HG02981 (cell line): Measurements from ENCODE around the gene ZNF236.
"Not testable (repeated sequence)": the region's sequence is repeated elsewhere in the genome, so short reads cannot be mapped to it uniquely, and the experiment has no call there.

Source experiments
- ATAC-seq: cut with Tn5 transposase; IDR thresholded peaks from one replicate; pipeline ENCODE4 v1.9.1; 2021; ENCODE audit warnings: mild to moderate bottlenecking, moderate library complexity; ENCODE audit not compliant: unreplicated experiment

ZNF236 gene

GRCh38 chr18:76984193-76985155 is 162.1 kb downstream of the ZNF236 start:
- ATAC-seq, result no peak

GRCh38 chr18:76985156-76985950 is 163.0 kb downstream of the ZNF236 start:
- ATAC-seq, result no peak

- ATAC-seq, result no peak
These were observed 163.5 kb downstream of the ZNF236 start for GRCh38 chr18:76985951-76986236.

GRCh38 chr18:76986406-76986805 is 164.0 kb downstream of the ZNF236 start:
- ATAC-seq, result no peak

DNA sequence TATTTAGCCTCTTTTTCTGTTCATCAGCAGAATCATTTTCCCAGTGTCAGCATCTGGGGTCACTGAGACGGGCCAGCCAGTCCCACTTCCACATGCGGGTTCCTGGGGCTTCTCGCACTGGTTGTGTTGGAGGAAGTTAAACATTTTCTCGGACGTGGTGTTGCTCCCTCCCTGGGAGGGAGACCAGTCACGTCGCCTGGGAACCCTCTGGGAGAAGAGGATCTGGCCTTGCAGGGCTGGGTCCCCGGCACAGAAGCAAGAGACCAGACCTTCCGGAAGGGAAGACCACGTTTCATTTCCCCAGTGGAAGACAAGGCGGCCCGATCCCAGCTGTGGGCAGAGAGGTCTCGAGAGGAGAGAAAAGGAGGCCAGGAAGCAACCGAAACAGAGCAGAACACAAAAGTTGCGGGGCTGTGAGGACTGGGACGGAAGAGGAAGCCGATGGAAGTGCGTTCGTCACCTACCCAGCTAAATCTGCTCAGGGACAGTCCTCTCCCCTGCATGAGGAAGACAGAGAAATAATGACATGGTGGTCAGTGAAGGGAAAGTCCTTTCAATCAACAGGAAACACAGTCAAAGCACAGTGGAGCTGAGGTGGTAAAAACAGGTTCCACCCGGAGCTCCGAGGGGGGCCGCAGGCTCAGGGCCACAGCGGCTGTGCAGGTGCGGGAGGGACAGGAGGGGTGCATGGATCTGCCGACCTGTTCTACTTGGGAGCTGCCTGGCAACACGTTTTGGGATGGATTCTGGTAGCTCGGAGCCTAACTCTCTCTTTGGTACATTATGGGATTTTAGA is 165.9 kb downstream of the ZNF236 start:
- ATAC-seq, result no peak

DNA sequence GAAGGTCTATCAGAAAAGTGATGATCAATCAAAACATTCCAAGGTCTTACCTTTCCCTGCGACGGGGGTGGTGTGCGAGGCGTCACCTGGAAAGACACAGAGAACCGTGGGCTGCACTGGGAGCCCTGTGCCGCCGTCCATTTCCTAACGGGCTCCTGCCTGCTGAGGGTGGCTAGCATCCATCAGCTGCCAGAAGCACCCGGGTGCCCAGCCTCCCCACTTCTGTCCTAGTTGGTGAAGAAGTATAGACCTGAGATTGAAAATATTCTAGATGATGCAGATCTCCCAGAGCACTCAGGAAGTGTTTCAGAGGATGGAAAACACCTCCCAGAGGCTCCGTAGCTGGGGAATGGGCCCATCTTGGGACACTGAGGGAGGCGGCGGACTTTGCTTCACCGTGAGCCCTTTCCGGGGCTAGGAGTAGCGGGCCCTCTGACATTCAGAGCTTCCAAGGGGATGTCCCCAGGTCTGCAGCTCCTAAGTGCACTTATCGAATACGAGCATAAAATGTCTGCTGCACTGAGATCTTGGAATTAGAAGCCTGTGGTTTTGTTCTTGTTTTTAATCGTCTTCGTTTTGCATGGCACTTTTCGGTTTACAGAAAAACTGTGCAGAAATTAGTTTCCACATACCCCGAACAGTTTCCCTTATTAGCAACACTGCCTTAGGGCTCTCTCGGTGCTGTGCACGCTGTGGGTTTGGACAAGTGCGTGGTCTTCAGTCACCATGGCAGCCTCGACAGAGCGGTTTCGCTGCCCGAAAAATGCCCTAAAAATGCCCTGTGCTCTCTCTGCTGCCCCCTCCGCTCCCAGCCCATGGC is 166.7 kb downstream of the ZNF236 start:
- no peak for ATAC-seq

DNA sequence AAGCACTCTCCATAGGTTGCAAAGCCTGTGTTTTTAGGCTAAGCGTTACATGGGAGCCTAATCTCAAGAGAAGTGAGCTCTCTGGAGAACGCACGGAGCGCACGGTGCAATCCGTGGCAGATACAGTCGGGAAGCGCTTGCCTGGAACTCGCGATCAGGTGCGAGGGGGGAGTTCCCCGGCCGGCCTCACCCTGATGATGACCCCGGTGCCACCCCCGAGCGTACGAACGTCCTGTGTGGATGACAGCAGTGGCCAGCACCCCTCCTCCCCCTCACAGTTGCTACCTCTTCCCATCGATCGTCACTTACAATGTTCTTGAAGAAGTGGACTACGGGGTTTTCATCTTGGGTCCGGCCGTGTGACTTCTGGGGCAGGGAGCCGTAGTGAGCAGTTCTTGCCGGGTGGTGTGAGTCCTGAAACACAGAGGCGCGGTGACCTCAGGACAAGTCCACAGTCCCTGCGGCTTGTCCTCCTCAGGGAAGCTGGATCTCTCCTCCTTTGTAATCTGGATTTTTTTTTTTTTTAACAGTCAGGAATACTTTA is 167.4 kb downstream of the ZNF236 start:
- ATAC-seq, result no peak

GRCh38 chr18:76990343-76991020 is 168.1 kb downstream of the ZNF236 start:
- not testable (repeated sequence) for ATAC-seq

DNA sequence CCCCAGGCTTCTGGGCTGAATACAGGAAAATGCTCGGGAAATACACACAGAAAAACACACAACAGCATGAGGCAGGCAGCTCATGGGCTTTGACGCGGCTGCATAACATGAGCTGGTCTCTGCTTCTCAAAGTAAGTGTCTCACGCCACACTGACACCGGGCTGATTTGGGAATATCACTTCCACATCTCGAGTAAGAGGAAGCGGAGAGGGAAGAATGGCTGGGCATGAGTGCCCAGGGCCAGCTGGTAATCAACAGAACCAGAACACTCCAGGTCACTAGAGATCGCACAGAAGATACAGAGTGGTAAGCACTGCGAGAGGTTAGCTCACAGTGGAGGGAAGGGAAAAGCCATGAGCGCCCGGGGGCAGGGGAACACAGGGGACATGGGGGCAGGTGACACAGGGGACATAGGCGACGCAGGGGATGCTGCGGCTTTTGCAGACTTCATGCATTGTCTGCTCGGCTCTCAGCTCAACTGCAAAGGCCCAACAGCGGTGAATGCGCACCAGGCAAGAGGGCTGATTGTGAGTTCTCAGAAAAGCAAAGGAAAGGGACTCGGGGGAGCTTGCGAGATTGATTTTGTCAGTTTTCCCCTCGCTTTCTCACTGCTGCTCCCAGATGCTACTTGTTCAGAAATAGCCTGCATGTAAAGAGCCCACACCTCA is 168.8 kb downstream of the ZNF236 start:
- no peak for ATAC-seq

DNA sequence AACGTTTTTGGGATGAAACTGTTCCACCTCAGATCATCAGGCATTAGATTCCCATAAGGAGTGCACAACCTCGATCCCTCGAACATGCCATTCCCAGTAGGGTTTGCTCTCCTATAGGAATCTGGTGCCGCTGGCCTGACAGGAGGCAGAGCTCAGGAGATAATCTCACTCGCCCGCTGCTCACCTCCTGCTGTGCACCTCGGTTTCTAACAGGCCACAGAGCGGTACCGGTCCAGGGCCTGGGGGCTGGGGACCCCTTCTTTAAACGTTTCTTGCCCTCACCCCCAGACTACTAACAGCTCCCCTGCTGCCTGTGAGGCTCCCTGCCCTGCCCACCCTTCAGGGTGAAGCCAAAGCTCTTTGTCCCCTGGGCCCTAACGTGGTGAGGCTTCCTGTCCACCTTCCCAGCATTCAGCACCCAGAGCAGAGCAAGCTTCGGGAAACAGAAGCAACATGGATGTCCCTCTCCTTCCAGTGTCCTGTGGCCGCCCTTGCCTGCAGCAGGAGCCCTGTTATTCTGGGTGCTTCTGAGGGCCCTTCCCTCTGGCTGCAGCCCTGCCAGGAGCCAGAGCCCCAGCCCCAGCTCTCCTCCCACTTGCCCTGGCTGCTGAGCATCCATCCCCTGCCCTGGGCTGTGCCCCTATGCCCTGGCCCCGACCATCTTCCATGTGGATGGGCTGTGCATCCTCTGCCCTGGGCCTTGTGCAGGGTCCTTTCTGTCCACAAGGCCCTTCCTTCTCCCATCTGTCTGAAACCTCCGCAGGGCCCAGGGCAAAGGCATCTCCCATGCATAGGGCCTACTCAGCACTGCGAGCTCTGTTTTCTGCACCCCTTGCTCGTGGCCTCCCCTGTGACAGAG is 170.1 kb downstream of the ZNF236 start:
- ATAC-seq, result no peak

DNA sequence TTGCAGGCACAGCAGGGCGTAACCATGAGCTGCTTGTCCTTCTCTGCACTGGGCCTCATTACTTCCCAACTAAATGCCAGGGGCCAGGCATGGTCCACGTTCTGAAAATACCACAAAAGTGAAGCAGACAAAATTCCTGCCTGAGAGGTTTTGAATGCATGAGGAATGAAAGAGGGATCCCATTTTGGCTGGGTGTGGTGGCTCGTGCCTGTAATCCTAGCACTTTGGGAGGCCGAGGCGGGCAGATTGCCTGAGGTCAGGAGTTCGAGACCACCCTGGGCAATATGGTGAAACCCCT is 170.7 kb downstream of the ZNF236 start:
- ATAC-seq, result no peak

- no peak for ATAC-seq
These were observed 171.2 kb downstream of the ZNF236 start for GRCh38 chr18:76993573-76993972.

GRCh38 chr18:76994086-76994654 is 171.8 kb downstream of the ZNF236 start:
- no peak for ATAC-seq

- ATAC-seq, result no peak
These were observed 173.5 kb downstream of the ZNF236 start for GRCh38 chr18:76995896-76996295.

- no peak for ATAC-seq
These were observed 174.1 kb downstream of the ZNF236 start for GRCh38 chr18:76996429-76996828.

GRCh38 chr18:76997951-76998808 is 175.8 kb downstream of the ZNF236 start:
- no peak for ATAC-seq

DNA sequence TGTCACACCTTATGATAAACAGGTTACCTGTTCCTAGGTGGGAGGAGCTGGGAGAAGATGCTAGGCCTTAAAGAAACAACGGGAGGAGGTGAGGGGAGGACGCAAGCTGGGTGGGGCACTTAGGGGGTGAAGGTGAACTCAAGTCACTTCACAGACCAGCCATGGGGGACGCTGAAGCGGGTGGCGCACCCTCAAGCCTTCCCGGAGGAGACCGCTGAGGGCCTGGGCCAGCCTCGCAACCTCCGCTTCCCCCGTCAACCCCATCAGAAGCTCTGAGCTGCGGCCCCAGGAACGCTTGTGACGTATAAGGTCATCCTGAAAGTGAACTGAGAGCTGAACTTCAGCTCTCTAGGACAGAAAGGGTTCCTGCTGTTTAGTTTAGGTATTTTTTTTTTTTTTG is 176.7 kb downstream of the ZNF236 start:
- ATAC-seq, result no peak
